ENCODE measurements around the gene TANGO2. TPM values are rescaled to one million over a fixed set of nuclear protein-coding genes. Genes with fewer than 3 reads are reported as not detected.

The TANGO2 gene
- total and polyA plus RNA-seq, 9 of the 15 experiments (the other 6 are each of a cell fraction or from before 2014, with no cell fraction given), result 15.5 to 94.9 (median 70.1) TPM

DNA sequence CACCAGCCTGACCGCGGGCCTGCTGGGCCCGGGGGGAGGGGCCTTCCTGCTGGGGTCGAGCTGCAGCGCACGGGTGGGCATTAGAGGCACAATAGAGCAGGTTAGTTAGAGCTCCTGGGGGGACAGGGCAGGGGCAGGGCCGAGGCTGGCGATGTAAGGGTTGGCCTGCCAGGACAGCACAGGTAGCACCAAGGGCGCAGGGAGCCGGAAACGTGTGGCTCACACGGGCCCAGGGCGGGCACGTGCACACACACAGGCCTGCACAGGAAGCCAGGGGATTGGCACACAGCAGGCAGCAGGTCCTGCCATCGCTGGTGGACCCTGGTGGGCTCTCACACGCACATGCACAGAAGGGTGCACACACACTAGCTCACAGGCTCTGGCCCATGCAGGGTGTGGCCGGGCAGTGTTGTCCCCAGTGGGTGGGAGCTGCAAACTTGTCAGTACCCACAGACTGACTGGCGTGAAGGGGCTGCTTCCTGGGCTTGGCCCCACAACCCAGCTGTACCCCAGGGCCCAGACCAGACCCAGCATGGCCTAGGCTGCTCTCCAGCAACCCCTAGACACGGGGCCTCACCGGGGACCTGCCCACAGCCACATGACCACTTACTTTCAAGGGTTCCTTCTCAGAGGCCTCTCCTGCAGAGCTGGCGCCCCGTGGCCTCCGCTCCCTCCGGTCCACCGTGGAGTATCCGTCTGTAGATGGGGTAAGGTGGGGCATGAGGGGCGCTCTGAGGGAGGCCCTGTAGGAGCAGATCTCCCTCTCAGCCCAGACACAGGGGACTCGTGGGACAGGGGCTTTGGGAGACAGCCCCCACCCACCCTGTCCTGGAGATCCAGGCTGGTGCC is 49.4 kb upstream of the TANGO2 start:
- ChIA-PET POLR2A (interaction anchor here (0.6 to 13.7 kb wide), 19 partner anchors 8 to 166 kb away, joined by 3 to 115 read pairs (median 4); partner anchors contain the start of genes DGCR8, RANBP1, TANGO2 and TRMT2A), CTCF (ENCODE audit: low intra/inter-chr PET ratio) (interaction anchor here (1.1 to 4.2 kb wide), 8 partner anchors 41 to 298 kb away, joined by 3 to 109 read pairs (median 13); partner anchors contain the start of genes ARVCF and ZDHHC8)
- Histone ChIP-seq H3K9ac (ENCODE audit: insufficient read depth in 1 of 2, low read depth in 2 of 2, low read length in 2 of 2) (peak overlapping the region in 1 of 2 experiments; percentile 59; a peak in 2 of 4 replicates), H3K4me1 (replicated peaks in 1 of 2; ENCODE audit: control insufficient read depth in 2 of 2, insufficient read depth in 2 of 2, low read length in 2 of 2) (peaks cover 18 to 85% of the 10 kb centered on the region in 2 experiments), H3K27me3 (ENCODE audit: control insufficient read depth in 2 of 2, insufficient read depth in 2 of 2, low read length in 2 of 2) (no peaks in the 10 kb centered on the region), H3K9me1 (ENCODE audit: control insufficient read depth, insufficient read depth, low read length) (peaks cover 21% of the 10 kb centered on the region), H3K4me2 (ENCODE audit: insufficient read depth, low read length) (no peak overlapping the region), H3K36me3 (ENCODE audit: control insufficient read depth, insufficient read depth, low read length) (peaks cover 63% of the 10 kb centered on the region; the same call in 2 of the 3 replicates), H4K20me1 (replicated peaks; ENCODE audit: control insufficient read depth, insufficient read depth, low read length) (peaks cover 53% of the 10 kb centered on the region), H3K79me2 (ENCODE audit: control insufficient read depth, insufficient read depth, low read length) (no peaks in the 10 kb centered on the region), H3K9me3 (replicated peaks; ENCODE audit: control insufficient read depth, insufficient read depth, low read depth, low read length) (no peaks in the 10 kb centered on the region), H3K4me3 (no peak overlapping the region), H2AFZ (ENCODE audit: low read depth, low read length) (no peak overlapping the region), H3K27ac (ENCODE audit: extremely low read depth, low read depth, low read length) (no peak overlapping the region)
- no peak for ATAC-seq
- FAIRE-seq, result no peak
- intact Hi-C loops (cut with micrococcal nuclease) (loop anchor here (10.0 kb wide), 2 partner anchors 263 to 323 kb away; no protein-coding TSS in a partner anchor), in situ Hi-C loops (cut with MboI) (loop anchor here (5.0 kb wide), 3 partner anchors 41 to 156 kb away; no protein-coding TSS in a partner anchor)
- DNase-seq (ENCODE audit: extremely low read depth in 1 of 4, low spot score in 3 of 4), result no peak
- BruUV-seq (replicated peaks), result no TSS peak
- 75% methylated on average over 28 of the region's 28 CpGs for WGBS (ENCODE audit: insufficient coverage, low coverage, missing lambda C conversion rate)
- TF ChIP-seq ZBTB17 (CRISPR knock-in tag; IDR thresholded peaks at IDR 0.05), result peak; percentile 62; the same call in 1 of the 2 replicates
- TF ChIP-seq BCOR (IDR thresholded peaks at IDR 0.05), result no peak
- TF ChIP-seq MYNN (IDR thresholded peaks at IDR 0.05), result peak; percentile 49; the same call in 1 of the 2 replicates
- TF ChIP-seq MYNN (CRISPR knock-in tag; IDR thresholded peaks at IDR 0.05), result no peak
- TF ChIP-seq, protein P1, sequence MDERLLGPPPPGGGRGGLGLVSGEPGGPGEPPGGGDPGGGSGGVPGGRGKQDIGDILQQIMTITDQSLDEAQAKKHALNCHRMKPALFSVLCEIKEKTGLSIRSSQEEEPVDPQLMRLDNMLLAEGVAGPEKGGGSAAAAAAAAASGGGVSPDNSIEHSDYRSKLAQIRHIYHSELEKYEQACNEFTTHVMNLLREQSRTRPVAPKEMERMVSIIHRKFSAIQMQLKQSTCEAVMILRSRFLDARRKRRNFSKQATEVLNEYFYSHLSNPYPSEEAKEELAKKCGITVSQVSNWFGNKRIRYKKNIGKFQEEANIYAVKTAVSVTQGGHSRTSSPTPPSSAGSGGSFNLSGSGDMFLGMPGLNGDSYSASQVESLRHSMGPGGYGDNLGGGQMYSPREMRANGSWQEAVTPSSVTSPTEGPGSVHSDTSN (CRISPR knock-in tag; IDR thresholded peaks at IDR 0.05; ENCODE audit: low read depth), result no peak
- TF ChIP-seq, protein P1 (tag; conservative IDR thresholded peaks at IDR 0.05; ENCODE audit: low read depth), result no peak
- TF ChIP-seq ELF4 (CRISPR knock-in tag; IDR thresholded peaks at IDR 0.05), result no peak
- TF ChIP-seq BCL6 (CRISPR knock-in tag; IDR thresholded peaks at IDR 0.05), result no peak
- TF ChIP-seq ZEB2 (IDR thresholded peaks at IDR 0.05), result no peak
- peak; percentile 47 for TF ChIP-seq CHD1 (IDR thresholded peaks at IDR 0.05; ENCODE audit: low read length)
- no peak for TF ChIP-seq SAFB (IDR thresholded peaks at IDR 0.05; ENCODE audit: borderline replicate concordance, low read depth, low read length)
- TF ChIP-seq ASH1L (IDR thresholded peaks at IDR 0.05; ENCODE audit: borderline replicate concordance, low read depth, partially characterized antibody), result no peak
- TF ChIP-seq, protein P2, sequence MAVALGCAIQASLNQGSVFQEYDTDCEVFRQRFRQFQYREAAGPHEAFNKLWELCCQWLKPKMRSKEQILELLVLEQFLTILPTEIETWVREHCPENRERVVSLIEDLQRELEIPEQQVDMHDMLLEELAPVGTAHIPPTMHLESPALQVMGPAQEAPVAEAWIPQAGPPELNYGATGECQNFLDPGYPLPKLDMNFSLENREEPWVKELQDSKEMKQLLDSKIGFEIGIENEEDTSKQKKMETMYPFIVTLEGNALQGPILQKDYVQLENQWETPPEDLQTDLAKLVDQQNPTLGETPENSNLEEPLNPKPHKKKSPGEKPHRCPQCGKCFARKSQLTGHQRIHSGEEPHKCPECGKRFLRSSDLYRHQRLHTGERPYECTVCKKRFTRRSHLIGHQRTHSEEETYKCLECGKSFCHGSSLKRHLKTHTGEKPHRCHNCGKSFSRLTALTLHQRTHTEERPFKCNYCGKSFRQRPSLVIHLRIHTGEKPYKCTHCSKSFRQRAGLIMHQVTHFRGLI (CRISPR knock-in tag; IDR thresholded peaks at IDR 0.05), result no peak
- no peak for TF ChIP-seq SMARCE1 (IDR thresholded peaks at IDR 0.05)
- TF ChIP-seq ZNF212 (CRISPR knock-in tag; IDR thresholded peaks at IDR 0.05), result no peak

All from K562 (cell line).